GM19043 (cell line): ENCODE results near the gene IPMK.
"Not testable (repeated sequence)": the region's sequence is repeated elsewhere in the genome, so short reads cannot be mapped to it uniquely, and the experiment has no call there.

ENCODE experiments used
- ATAC-seq: cut with Tn5 transposase; IDR thresholded peaks from one replicate; pipeline ENCODE4 v1.9.1; 2021; ENCODE audit warnings: low read depth; ENCODE audit not compliant: unreplicated experiment

IPMK gene

GRCh38 chr10:58229856-58230255 is 37.8 kb downstream of the IPMK start:
- not testable (repeated sequence) for ATAC-seq

DNA sequence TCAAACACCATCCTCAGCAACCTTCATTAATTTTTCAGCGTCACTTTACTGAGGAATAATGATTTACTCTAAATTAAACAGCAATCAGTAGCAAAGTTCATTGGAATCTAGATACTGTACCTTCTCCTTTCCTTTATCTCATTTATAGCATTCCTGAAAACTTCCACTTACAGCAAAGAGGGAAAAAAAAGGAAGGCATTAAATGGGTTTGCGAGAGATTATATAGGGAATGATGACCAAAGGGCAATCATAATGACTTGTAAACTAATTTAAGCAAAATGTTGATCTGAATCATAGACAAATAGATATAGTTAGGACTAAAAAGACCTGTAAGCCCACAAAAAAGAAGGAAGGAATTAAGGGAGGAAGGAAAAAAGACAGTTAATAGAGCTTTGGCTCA is 42.0 kb downstream of the IPMK start:
- ATAC-seq: no peak

GRCh38 chr10:58220769-58221451 is 46.8 kb downstream of the IPMK start:
- ATAC-seq: no peak

- ATAC-seq: no peak
Measured at GRCh38 chr10:58219875-58220274, 47.8 kb downstream of the IPMK start.

DNA sequence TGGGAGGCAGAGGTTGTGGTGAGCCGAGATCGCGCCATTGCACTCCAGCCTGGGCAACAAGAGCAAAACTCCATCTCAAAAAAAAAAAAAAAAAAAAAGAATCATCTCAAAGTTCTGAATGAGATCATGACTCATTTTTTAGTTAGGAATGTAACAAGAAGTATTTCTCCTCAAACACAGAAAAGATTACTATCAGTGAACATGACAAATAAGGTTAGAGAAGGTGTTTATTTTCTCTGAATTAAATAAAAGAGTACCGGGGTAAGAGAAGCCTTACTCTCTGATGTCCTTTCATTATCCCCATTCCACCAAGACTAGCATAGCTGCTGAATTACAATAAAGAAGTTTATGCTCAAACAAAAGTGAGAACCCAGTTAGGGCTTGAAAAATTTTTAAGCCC is 50.1 kb downstream of the IPMK start:
- no peak for ATAC-seq

DNA sequence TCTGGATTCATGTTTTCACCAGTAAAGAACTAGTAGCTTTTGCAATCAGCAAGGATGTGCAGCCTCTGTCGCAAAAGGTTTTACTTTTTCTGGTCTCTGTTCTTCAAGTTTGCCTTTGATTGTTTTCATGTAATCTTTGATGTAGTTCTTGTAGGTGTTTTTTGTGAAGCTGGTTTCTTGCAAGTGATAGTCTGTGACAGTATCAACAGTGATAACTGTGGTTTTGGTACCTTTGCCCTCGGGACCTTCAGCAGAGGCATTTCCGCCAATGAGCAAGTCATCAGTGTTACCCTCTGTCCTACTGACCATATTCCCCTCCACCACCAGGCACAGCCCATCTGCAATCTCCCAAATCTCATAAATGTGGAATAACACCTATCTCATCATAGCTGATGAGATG is 55.1 kb downstream of the IPMK start:
- ATAC-seq: no peak

DNA sequence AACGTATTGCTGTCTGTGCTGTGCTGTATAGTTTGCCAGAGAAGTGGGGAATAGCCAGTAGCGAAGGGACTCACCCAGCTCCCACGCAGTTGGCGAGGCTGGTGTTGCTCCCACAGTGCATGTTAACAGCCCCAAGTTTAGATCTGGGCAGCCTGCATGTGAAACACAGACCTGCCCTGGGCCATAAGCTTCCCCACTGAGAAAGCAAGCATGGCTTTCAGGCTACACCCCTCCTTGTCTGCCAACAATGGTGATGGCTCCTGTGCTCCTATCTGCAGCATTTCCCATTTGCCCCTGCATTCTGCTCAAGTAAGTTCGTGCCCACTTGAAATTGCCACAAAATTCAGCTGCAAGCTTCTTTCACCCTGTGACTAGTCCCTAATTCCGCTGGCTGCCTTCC is 57.5 kb downstream of the IPMK start:
- ATAC-seq: no peak

- ATAC-seq: no peak
Measured at GRCh38 chr10:58209669-58210068, 58.0 kb downstream of the IPMK start.

GRCh38 chr10:58206251-58206650 is 61.4 kb downstream of the IPMK start:
- ATAC-seq: no peak

DNA sequence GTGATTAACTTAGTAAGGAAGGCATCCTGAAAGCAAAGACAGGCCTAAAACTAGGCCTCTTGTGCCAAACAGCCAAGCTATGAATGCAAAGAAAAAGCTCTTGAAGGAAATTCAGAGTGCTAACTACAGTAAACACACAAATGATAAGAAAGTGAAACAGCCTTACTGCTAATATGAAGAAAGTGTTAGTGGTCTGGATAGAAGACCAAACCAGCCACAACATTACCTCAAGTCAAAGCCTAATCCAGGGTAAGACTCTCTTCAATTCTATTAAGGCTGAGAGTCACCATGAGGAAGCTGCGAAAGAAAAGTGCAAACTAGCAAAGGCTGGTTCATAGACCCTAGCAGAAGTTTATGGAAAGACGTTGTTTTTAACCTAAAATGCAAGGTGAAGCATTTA is 66.0 kb downstream of the IPMK start:
- peak; percentile 83 for ATAC-seq

- no peak for ATAC-seq
Measured at GRCh38 chr10:58189269-58189668, 78.4 kb downstream of the IPMK start.

GRCh38 chr10:58184120-58184670 is 83.5 kb downstream of the IPMK start:
- no peak for ATAC-seq

DNA sequence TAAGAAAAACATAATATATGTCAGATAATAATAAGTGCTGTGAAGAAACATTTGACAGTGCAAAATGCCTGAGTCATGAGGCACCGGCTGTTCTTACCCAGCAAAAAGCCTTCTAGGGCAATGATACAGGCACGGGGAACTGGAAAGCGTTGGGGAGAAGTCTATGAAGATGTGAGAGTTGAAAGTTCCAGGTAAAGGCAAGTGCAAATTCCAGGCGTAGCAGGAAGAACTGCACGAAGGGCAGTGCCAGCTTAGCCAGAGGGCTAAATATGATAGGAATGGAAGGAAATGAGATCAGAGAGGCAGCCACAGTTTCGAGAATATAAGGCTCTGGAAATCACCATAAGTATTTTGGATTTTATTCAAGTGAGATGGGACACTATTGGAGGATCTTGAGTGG is 87.0 kb downstream of the IPMK start:
- no peak for ATAC-seq

DNA sequence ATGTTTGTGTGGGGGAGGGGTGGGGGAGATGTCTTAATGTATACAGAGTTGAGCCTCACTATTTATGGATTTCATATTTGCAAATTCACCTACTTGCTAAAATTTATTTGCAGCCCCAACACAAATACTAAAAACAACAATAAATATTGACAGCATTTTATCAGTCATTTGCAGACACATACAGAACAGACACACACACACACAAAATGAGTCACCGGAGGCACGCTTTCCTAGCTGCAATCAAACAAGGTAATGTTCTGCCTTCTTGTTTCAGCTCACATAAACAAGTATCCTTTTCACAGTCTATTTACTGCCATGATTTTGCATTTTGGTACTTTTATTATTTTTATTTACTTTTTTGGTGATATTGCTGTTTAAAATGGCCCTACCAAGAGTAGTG is 88.5 kb downstream of the IPMK start:
- ATAC-seq: no peak

DNA sequence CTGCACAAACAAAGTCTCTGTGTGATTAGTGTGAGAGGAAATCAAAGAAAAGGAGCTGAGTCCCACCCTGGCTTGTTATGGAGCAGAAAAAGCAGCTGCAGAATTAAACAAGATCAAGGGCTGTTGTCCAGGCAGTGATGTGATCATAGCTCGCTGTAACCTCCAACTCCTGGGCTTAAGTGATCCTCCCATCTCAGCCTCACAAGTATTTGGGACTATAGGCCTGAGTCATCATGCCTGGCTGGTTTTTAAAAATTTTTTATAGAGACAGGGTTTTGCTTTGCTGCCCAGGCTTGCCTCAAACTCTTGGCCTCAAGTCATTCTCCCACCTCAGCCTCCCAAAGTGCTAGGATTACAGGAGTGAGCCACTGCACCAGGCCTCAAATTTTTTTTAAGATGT is 88.9 kb downstream of the IPMK start:
- ATAC-seq: no peak

GRCh38 chr10:58177362-58177947 is 90.2 kb downstream of the IPMK start:
- no peak for ATAC-seq

GRCh38 chr10:58175990-58176900 is 91.4 kb downstream of the IPMK start:
- no peak for ATAC-seq

GRCh38 chr10:58174831-58175230 is 92.9 kb downstream of the IPMK start:
- no peak for ATAC-seq

DNA sequence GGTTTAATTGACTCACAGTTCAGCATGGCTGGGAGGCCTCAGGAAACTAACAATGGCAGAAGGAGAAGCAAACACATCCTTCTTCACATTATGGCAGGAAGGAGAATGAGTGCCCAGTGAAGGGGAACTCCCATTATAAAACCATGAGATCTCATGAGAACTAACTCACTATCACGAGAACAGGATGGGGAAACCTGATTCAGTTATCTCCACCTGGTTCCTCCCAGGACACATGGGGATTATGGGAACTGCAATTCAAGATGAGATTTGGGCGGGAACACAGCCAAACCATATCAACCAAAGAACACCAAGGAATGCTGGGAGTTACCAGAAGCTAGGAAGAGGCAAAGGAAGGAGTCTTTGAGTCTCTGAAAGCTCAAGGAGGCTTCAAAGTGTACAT is 94.3 kb downstream of the IPMK start:
- ATAC-seq: no peak

DNA sequence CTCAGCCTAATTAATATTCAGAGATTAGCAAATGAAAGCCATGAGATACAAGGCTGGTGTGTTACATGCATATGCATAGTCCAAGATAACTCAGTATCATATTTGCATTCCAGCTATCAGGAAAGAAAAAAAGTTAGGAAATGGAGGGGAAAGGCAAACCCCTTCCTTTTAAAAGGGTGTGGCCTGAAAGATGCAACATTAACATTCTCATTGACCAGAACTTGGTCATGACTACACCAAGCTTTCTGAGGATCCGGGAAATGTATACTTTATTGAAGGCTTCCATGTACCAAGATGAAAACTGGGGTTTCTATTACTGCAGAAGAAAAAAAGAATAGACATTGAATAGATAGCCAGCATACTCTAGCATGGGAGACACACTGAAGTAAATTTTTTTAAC is 96.5 kb downstream of the IPMK start:
- no peak for ATAC-seq

GRCh38 chr10:58164517-58164916 is 103.2 kb downstream of the IPMK start:
- ATAC-seq: no peak
